H9 (cell line): ENCODE data around the gene PIK3C3. TPM values are rescaled to one million over a fixed set of nuclear protein-coding genes. Genes with fewer than 3 reads are reported as not detected.

Source experiments
- DNase-seq: peaks from one replicate; pipeline ENCODE4 v3.0.0-alpha.2; 2017
- H2AFZ ChIP-seq: one replicate; pipeline ENCODE4 v1.6.1; 2013; ENCODE audit warnings: mild to moderate bottlenecking, low read length, control low read depth, moderate library complexity
- H2AK5ac ChIP-seq: 2 replicates; pipeline ENCODE4 v1.6.1; 2013; ENCODE audit warnings: low read length, control low read depth, mixed read lengths; ENCODE audit not compliant: insufficient read length
- H2BK120ac ChIP-seq: one replicate; pipeline ENCODE4 v1.6.1; 2013; ENCODE audit warnings: low read depth, mild to moderate bottlenecking, low read length, control low read depth, inconsistent platforms; ENCODE audit not compliant: poor library complexity, severe bottlenecking
- H2BK12ac ChIP-seq: 2 replicates; pipeline ENCODE4 v1.6.1; 2013; ENCODE audit warnings: low read length, control low read depth, mixed read lengths, low read depth; ENCODE audit not compliant: insufficient read length
- H2BK15ac ChIP-seq: 2 replicates; pipeline ENCODE4 v1.6.1; 2013; ENCODE audit warnings: low read depth, low read length, control low read depth
- H2BK20ac ChIP-seq: one replicate; pipeline ENCODE4 v1.6.1; 2013; ENCODE audit warnings: low read depth, mild to moderate bottlenecking, low read length, control low read depth, inconsistent platforms; ENCODE audit not compliant: poor library complexity, severe bottlenecking
- H2BK5ac ChIP-seq: 2 replicates; pipeline ENCODE4 v1.6.1; 2013; ENCODE audit warnings: low read length, control low read depth, mixed read lengths; ENCODE audit not compliant: insufficient read length
- H3K14ac ChIP-seq: 2 replicates; pipeline ENCODE4 v1.6.1; 2013; ENCODE audit warnings: low read length, control low read depth; ENCODE audit not compliant: insufficient read depth
- H3K18ac ChIP-seq: 2 replicates; pipeline ENCODE4 v1.6.1; 2013; ENCODE audit warnings: low read depth, mild to moderate bottlenecking, mixed read lengths, low read length, control low read depth; ENCODE audit not compliant: insufficient read length
- H3K23ac ChIP-seq: 2 replicates; pipeline ENCODE4 v1.6.1; 2013; ENCODE audit warnings: low read length, control low read depth, mixed read lengths, low read depth; ENCODE audit not compliant: insufficient read length
- H3K23me2 ChIP-seq: 2 replicates; pipeline ENCODE4 v1.6.1; 2013; ENCODE audit warnings: low read depth, mild to moderate bottlenecking, mixed read lengths, low read length, control low read depth; ENCODE audit not compliant: insufficient read length, poor library complexity, severe bottlenecking
- H3K27ac ChIP-seq: 2 replicates; pipeline ENCODE4 v1.5.1; 2013; ENCODE audit warnings: low read length, control low read depth, mixed read lengths, low read depth; ENCODE audit not compliant: insufficient read length
- H3K27me3 ChIP-seq: 2 replicates; pipeline ENCODE4 v1.6.1; 2013; ENCODE audit warnings: low read length, control low read depth, inconsistent platforms; ENCODE audit not compliant: insufficient read depth
- H3K4ac ChIP-seq: 2 replicates; pipeline ENCODE4 v1.6.1; 2013; ENCODE audit warnings: low read depth, mild to moderate bottlenecking, control low read depth, inconsistent platforms, low read length, moderate library complexity
- H3K4me1 ChIP-seq: 2 replicates; pipeline ENCODE4 v1.6.1; 2013; ENCODE audit warnings: low read length, control low read depth, inconsistent platforms; ENCODE audit not compliant: insufficient read depth
- H3K4me2 ChIP-seq: 2 replicates; pipeline ENCODE4 v1.6.1; 2013; ENCODE audit warnings: low read length, control low read depth, mixed read lengths; ENCODE audit not compliant: insufficient read length, insufficient read depth
- H3K56ac ChIP-seq: 2 replicates; pipeline ENCODE4 v1.6.1; 2013; ENCODE audit warnings: low read depth, mild to moderate bottlenecking, mixed read lengths, low read length, control low read depth; ENCODE audit not compliant: insufficient read length
- H3K79me1 ChIP-seq: 2 replicates; pipeline ENCODE4 v1.6.1; 2013; ENCODE audit warnings: low read depth, mild to moderate bottlenecking, moderate library complexity, low read length, control low read depth, inconsistent platforms; ENCODE audit not compliant: insufficient read depth, poor library complexity, severe bottlenecking
- H3K79me2 ChIP-seq: 2 replicates; pipeline ENCODE4 v1.6.1; 2013; ENCODE audit warnings: low read length, control low read depth, inconsistent platforms; ENCODE audit not compliant: insufficient read depth
- H3K9ac ChIP-seq: 2 replicates; pipeline ENCODE4 v1.6.1; 2013; ENCODE audit warnings: low read length, control low read depth, mixed read lengths; ENCODE audit not compliant: insufficient read length; ENCODE audit errors: extremely low read depth
- H3K9me3 ChIP-seq: one replicate; pipeline ENCODE4 v1.6.1; 2013; ENCODE audit warnings: low read depth, low read length, inconsistent platforms; ENCODE audit not compliant: control insufficient read depth
- H3T11ph ChIP-seq: one replicate; pipeline ENCODE4 v1.6.1; 2013; ENCODE audit warnings: mild to moderate bottlenecking, low read length, control low read depth, inconsistent platforms
- H4K20me1 ChIP-seq: one replicate; pipeline ENCODE4 v1.6.1; 2013; ENCODE audit not compliant: control insufficient read depth, insufficient read length, insufficient read depth
- H4K5ac ChIP-seq: 2 replicates; pipeline ENCODE4 v1.6.1; 2013; ENCODE audit warnings: low read depth, mild to moderate bottlenecking, mixed read lengths, low read length, control low read depth; ENCODE audit not compliant: insufficient read length
- H4K8ac ChIP-seq: replicated peaks from 2 replicates; pipeline ENCODE4 v1.6.1; 2013; ENCODE audit warnings: low read length, control low read depth, mixed read lengths, low read depth; ENCODE audit not compliant: insufficient read length
- H4K91ac ChIP-seq: 2 replicates; pipeline ENCODE4 v1.6.1; 2013; ENCODE audit warnings: low read depth, mild to moderate bottlenecking, moderate library complexity, mixed read lengths, low read length, control low read depth; ENCODE audit not compliant: insufficient read length
- H3K27ac Mint-ChIP-seq, 3 experiments: 2 replicates in 2 of 3; 3 replicates in 1 of 3; pipeline ENCODE4 v1.8.0; 2020 to 2021; ENCODE audit warnings: mixed read lengths in 3 of 3, mild to moderate bottlenecking in 1 of 3, moderate library complexity in 1 of 3
- H3K27me3 Mint-ChIP-seq: 2 replicates; pipeline ENCODE4 v1.8.0; 2021; ENCODE audit warnings: low read depth, mild to moderate bottlenecking, moderate library complexity, mixed read lengths
- H3K36me3 Mint-ChIP-seq, 3 experiments: 2 replicates in 2 of 3; 3 replicates in 1 of 3; pipeline ENCODE4 v1.8.0; 2020 to 2021; ENCODE audit warnings: low read depth in 3 of 3, mixed read lengths in 3 of 3; ENCODE audit not compliant: insufficient read depth in 1 of 3
- H3K4me1 Mint-ChIP-seq, 2 experiments: 2 replicates each; pipeline ENCODE4 v1.8.0; 2020; ENCODE audit warnings: mixed read lengths in 2 of 2
- H3K4me3 Mint-ChIP-seq, 2 experiments: 2 replicates in 1 of 2; 3 replicates in 1 of 2; pipeline ENCODE4 v1.8.0; 2020 to 2021; ENCODE audit warnings: mild to moderate bottlenecking in 2 of 2, mixed read lengths in 2 of 2, moderate library complexity in 1 of 2
- H3K9me3 Mint-ChIP-seq, 2 experiments: 2 replicates in 1 of 2; 3 replicates in 1 of 2; pipeline ENCODE4 v1.8.0; 2020; ENCODE audit warnings: mild to moderate bottlenecking in 2 of 2, mixed read lengths in 2 of 2, moderate library complexity in 1 of 2
- WGBS: extraction: QIAGEN DNeasy Blood & Tissue Kit; methylation state at CpG from one replicate; pipeline ENCODE4 v1.1.7; 2013; ENCODE audit warnings: missing lambda C conversion rate, low lambda C conversion rate, mixed read lengths; ENCODE audit not compliant: insufficient read length; ENCODE audit errors: extremely low coverage; 5-methylcytosine and 5-hydroxymethylcytosine counted together
- total RNA-seq: library from RNA; stranded (reverse); gene quantifications from 2 replicates; pipeline ENCODE4 v1.2.1, GENCODE V29; 2021
- TF ChIP-seq, protein P1 (sequence below): fragments of 200-600 bp; sonication (generic); conservative IDR thresholded peaks from 3 replicates; pipeline ENCODE4 v1.8.0; 2021; ENCODE audit warnings: antibody characterized with exemption, mild to moderate bottlenecking

Gene PIK3C3
- total RNA-seq, 1 experiment from 2014 or later: 48.8 TPM

DNA sequence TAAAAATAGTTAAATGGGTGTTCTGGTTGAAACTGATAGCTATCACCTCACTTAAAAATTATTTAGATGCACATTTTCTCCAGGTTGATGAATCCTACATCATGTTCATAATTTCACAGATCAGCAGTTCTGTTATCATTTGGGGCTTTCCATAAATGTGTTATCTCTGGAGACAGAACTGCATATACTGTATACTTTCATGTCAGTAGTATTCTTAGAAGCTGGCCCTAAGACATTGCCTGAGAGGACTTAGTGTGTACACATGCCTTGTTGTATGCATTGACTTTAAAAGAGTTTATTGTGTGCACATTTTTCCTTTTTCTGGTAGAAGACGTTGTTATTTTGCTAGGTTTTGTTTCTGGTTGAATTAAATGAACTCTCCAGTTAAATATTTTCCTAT, 41.0 kb downstream of the PIK3C3 start:
- H3K23ac ChIP-seq: no peak overlapping the region
- Mint-ChIP-seq H3K36me3 (peaks cover 15 to 55% (median 42%) of the 10 kb centered on the region in 3 experiments), H3K27ac (no peak overlapping the region), H3K27me3 (no peaks in the 10 kb centered on the region), H3K4me3 (no peak overlapping the region), H3K9me3 (no peaks in the 10 kb centered on the region), H3K4me1 (peaks cover 5 to 7% of the 10 kb centered on the region in 2 experiments)
- no peaks in the 10 kb centered on the region for H3K27me3 ChIP-seq
- TF ChIP-seq, protein P1, sequence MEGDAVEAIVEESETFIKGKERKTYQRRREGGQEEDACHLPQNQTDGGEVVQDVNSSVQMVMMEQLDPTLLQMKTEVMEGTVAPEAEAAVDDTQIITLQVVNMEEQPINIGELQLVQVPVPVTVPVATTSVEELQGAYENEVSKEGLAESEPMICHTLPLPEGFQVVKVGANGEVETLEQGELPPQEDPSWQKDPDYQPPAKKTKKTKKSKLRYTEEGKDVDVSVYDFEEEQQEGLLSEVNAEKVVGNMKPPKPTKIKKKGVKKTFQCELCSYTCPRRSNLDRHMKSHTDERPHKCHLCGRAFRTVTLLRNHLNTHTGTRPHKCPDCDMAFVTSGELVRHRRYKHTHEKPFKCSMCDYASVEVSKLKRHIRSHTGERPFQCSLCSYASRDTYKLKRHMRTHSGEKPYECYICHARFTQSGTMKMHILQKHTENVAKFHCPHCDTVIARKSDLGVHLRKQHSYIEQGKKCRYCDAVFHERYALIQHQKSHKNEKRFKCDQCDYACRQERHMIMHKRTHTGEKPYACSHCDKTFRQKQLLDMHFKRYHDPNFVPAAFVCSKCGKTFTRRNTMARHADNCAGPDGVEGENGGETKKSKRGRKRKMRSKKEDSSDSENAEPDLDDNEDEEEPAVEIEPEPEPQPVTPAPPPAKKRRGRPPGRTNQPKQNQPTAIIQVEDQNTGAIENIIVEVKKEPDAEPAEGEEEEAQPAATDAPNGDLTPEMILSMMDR: no peak
- no peak overlapping the region for H2AFZ ChIP-seq
- H4K8ac ChIP-seq: no peak overlapping the region
- no peak for DNase-seq
- no peaks in the 10 kb centered on the region for H3K79me1 ChIP-seq
- no peaks in the 10 kb centered on the region for H3K79me2 ChIP-seq
- no peak overlapping the region for H4K5ac ChIP-seq
- H3K4ac ChIP-seq: no peak overlapping the region
- no peaks in the 10 kb centered on the region for H4K20me1 ChIP-seq
- H2BK120ac ChIP-seq: no peak overlapping the region
- no CpG with 5 or more reads among the region's 1 CpG for WGBS
- no peaks in the 10 kb centered on the region for H3K23me2 ChIP-seq
- no peak overlapping the region for H3K56ac ChIP-seq
- H3K9ac ChIP-seq: no peak overlapping the region
- no peak overlapping the region for H4K91ac ChIP-seq
- no peak overlapping the region for H3K4me2 ChIP-seq
- H3K18ac ChIP-seq: no peak overlapping the region
- no peak overlapping the region for H2AK5ac ChIP-seq
- H2BK5ac ChIP-seq: no peak overlapping the region
- no peaks in the 10 kb centered on the region for H3K4me1 ChIP-seq
- no peak overlapping the region for H3T11ph ChIP-seq
- no peak overlapping the region for H3K14ac ChIP-seq
- no peak overlapping the region for H2BK12ac ChIP-seq
- H3K27ac ChIP-seq: no peak overlapping the region
- H2BK15ac ChIP-seq: no peak overlapping the region
- H2BK20ac ChIP-seq: no peak overlapping the region
- H3K9me3 ChIP-seq: no peaks in the 10 kb centered on the region
